Osteoblast (primary cell): Measurements from ENCODE around the gene SAMD4A. TPM values are rescaled to one million over a fixed set of nuclear protein-coding genes. Genes with fewer than 3 reads are reported as not detected.

Experiments
- DNase-seq: peaks from one replicate; pipeline ENCODE4 v3.0.0; 2011; ENCODE audit warnings: low spot score, mixed read lengths; ENCODE audit not compliant: insufficient read length; ENCODE audit errors: missing footprints
- H2AFZ ChIP-seq: 2 replicates; pipeline ENCODE4 v1.6.0; 2011; ENCODE audit warnings: mild to moderate bottlenecking, low read length
- H3K27ac ChIP-seq: 2 replicates; pipeline ENCODE4 v1.5.1; 2011; ENCODE audit warnings: mild to moderate bottlenecking, low read depth, low read length, moderate library complexity
- H3K27me3 ChIP-seq: 2 replicates; pipeline ENCODE4 v1.6.0; 2012; ENCODE audit warnings: mild to moderate bottlenecking, control low read depth, inconsistent platforms, low read length, moderate library complexity; ENCODE audit not compliant: insufficient read depth
- H3K36me3 ChIP-seq: 2 replicates; pipeline ENCODE4 v1.5.1; 2011; ENCODE audit warnings: mild to moderate bottlenecking, low read length, control low read depth, moderate library complexity; ENCODE audit not compliant: insufficient read depth
- H3K4me1 ChIP-seq: 2 replicates; pipeline ENCODE4 v1.5.1; 2011; ENCODE audit warnings: mild to moderate bottlenecking, low read length, control low read depth, moderate library complexity; ENCODE audit not compliant: insufficient read depth
- H3K4me2 ChIP-seq: 2 replicates; pipeline ENCODE4 v1.6.0; 2011; ENCODE audit warnings: mild to moderate bottlenecking, low read length; ENCODE audit not compliant: insufficient read depth
- H3K4me3 ChIP-seq: fragments of 200-600 bp; sonication (generic); 3 replicates; pipeline ENCODE4 v1.5.1; 2012; ENCODE audit warnings: mild to moderate bottlenecking, low read length, inconsistent platforms; ENCODE audit not compliant: insufficient read depth
- H3K79me2 ChIP-seq: 2 replicates; pipeline ENCODE4 v1.6.0; 2012; ENCODE audit warnings: mild to moderate bottlenecking, low read length, control low read depth, inconsistent platforms; ENCODE audit not compliant: insufficient read depth
- H3K9me3 ChIP-seq: 2 replicates; pipeline ENCODE4 v1.5.1; 2011; ENCODE audit warnings: low read depth, low read length, control low read depth
- H4K20me1 ChIP-seq: 2 replicates; pipeline ENCODE4 v1.6.0; 2012; ENCODE audit warnings: mild to moderate bottlenecking, low read length, control low read depth; ENCODE audit not compliant: insufficient read depth
- total RNA-seq: library from RNA; depleted of rRNA; stranded (reverse); fragments of >200 nt; gene quantifications from 2 replicates; pipeline ENCODE4 v1.2.3, GENCODE V29; 2012
- TF ChIP-seq, protein P1 (sequence below): IDR thresholded peaks from 2 replicates; pipeline ENCODE4 v1.5.1; 2011; ENCODE audit warnings: mild to moderate bottlenecking, low read depth, low read length, moderate library complexity; ENCODE audit errors: extremely low read depth

Gene SAMD4A
- total RNA-seq, 1 donor: 26.1 TPM

DNA sequence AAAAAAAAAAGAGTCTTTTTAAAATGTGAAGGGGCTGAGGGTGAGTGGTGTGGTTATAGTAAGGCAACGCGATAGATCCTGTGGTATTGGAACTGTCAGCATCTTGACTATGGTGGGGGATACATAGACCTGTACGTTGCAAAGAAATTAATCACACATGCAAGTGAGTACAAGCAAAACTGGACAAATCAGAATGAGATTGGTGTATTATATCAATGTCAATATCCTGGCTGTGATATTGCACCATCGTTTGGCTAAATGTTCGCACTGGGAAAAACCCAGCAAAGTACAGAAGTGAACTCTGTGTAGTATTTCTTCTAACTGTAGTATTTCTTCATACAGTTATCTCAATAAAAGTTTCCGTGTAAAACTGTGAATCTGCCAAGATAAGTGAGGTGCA, 267.8 kb downstream of the SAMD4A start:
- Histone ChIP-seq H3K36me3 (no peaks in the 10 kb centered on the region), H3K27me3 (peaks cover 14% of the 10 kb centered on the region), H3K4me3 (no peak overlapping the region), H2AFZ (no peak overlapping the region), H3K4me2 (no peak overlapping the region), H4K20me1 (no peaks in the 10 kb centered on the region), H3K4me1 (no peaks in the 10 kb centered on the region), H3K27ac (no peak overlapping the region), H3K79me2 (no peaks in the 10 kb centered on the region), H3K9me3 (no peaks in the 10 kb centered on the region)
- TF ChIP-seq, protein P1, sequence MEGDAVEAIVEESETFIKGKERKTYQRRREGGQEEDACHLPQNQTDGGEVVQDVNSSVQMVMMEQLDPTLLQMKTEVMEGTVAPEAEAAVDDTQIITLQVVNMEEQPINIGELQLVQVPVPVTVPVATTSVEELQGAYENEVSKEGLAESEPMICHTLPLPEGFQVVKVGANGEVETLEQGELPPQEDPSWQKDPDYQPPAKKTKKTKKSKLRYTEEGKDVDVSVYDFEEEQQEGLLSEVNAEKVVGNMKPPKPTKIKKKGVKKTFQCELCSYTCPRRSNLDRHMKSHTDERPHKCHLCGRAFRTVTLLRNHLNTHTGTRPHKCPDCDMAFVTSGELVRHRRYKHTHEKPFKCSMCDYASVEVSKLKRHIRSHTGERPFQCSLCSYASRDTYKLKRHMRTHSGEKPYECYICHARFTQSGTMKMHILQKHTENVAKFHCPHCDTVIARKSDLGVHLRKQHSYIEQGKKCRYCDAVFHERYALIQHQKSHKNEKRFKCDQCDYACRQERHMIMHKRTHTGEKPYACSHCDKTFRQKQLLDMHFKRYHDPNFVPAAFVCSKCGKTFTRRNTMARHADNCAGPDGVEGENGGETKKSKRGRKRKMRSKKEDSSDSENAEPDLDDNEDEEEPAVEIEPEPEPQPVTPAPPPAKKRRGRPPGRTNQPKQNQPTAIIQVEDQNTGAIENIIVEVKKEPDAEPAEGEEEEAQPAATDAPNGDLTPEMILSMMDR: no peak
- DNase-seq: no peak

DNA sequence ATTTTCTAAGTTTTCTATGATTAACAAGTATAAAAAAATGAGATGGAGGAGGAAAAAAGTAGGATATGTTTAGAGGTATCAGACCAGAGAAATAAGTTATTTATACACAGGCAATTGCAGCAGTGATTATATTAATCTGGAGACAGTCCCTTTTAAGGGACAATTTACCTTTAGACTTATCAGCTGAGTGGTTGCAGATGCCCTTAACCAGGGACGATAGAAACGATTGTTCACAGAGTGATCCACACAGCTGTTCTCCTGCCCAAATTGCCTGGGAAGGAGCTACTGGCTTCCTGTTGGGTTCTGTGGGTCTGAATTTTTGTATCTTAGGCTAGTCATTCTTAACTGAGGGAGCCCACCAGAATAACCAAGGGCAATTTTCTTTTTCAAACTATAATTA, 269.3 kb downstream of the SAMD4A start:
- Histone ChIP-seq H4K20me1 (no peaks in the 10 kb centered on the region), H2AFZ (no peak overlapping the region), H3K27me3 (peaks cover 18% of the 10 kb centered on the region), H3K4me2 (no peak overlapping the region), H3K9me3 (no peaks in the 10 kb centered on the region), H3K36me3 (no peaks in the 10 kb centered on the region), H3K4me3 (no peak overlapping the region), H3K27ac (no peak overlapping the region), H3K4me1 (no peaks in the 10 kb centered on the region), H3K79me2 (no peaks in the 10 kb centered on the region)
- no peak for DNase-seq
- TF ChIP-seq, protein P1: no peak

DNA sequence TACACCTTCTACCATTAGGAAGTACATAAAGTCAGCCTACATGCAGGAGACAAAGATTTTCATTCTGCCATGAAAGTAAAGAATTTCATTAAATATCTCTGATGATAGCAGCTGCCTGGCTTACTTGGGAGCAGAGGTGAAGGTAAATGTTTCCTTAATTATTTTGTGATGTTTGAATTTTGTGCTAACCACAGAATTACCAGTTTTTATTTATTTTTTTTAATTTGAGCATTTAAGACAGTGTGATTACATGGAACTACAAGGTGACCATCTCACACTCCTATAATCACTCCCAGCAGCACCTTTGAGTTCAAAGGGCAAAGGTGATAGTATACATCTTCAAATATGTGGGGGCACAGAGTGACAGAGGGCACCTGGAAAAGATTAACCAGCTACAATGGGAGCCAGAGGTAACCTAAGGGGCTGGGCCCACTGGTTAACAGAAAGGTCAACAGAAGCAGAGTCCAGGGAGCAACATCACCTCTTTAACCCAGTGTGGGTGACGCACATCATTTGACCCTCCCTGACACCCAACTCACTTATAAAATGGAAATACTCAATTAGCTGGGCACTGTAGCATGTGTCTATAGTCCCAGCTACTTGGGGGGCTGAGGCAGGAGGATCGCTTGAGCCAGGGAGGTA, 270.7 kb downstream of the SAMD4A start:
- Histone ChIP-seq H3K4me2 (no peak overlapping the region), H3K4me1 (no peaks in the 10 kb centered on the region), H4K20me1 (no peaks in the 10 kb centered on the region), H3K4me3 (no peak overlapping the region), H3K79me2 (no peaks in the 10 kb centered on the region), H3K27me3 (peaks cover 18% of the 10 kb centered on the region), H3K36me3 (no peaks in the 10 kb centered on the region), H3K27ac (no peak overlapping the region), H2AFZ (no peak overlapping the region), H3K9me3 (no peaks in the 10 kb centered on the region)
- TF ChIP-seq, protein P1: no peak
- no peak for DNase-seq

DNA sequence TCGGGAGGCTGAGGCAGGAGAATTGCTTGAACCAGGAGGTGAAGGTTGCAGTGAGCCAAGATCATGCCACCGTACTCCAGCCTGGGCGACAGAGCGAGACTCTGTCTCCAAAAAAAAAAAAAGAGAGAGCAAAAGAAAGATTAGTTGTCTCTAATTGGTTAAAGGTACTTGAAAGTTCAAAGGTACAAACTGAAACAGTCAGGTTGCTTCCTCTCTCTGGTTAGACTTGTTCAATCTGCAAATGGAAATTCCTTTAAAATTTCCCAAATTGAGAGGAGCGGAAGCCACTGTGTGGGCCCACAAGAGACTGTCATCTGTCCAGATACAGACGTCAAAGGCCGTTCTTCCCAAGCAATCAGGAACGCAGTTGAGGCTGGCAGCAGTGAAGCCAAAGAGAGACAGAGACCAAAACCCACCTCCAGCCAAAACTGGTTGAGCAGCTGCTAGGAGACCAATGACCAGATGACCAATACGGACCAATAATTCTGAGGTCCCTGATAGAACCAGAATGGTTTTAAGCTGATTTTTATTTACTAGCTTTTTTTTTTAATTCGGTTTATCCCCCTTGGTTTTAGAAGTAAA, 272.1 kb downstream of the SAMD4A start:
- Histone ChIP-seq H3K27ac (no peak overlapping the region), H3K4me3 (no peak overlapping the region), H4K20me1 (no peaks in the 10 kb centered on the region), H3K27me3 (peaks cover 8% of the 10 kb centered on the region), H3K36me3 (no peaks in the 10 kb centered on the region), H3K4me1 (no peaks in the 10 kb centered on the region), H2AFZ (no peak overlapping the region), H3K9me3 (no peaks in the 10 kb centered on the region), H3K79me2 (no peaks in the 10 kb centered on the region), H3K4me2 (no peak overlapping the region)
- TF ChIP-seq, protein P1: no peak
- DNase-seq: no peak
